CD4-positive, alpha-beta T cell treated with Interleukin-17A for 4 hours (primary cell): Measurements from ENCODE around the gene TSPAN10.

Experiments
- DNase-seq: peaks from one replicate; pipeline ENCODE4 v3.0.0-alpha.2; 2020; ENCODE audit warnings: mixed read lengths

Gene TSPAN10

GRCh38 chr17:81635973-81636504 is 957 bp upstream of the TSPAN10 start:
- DNase-seq: no peak

- DNase-seq: no peak
Observed at GRCh38 chr17:81638683-81639082, 1.7 kb downstream of the TSPAN10 start.

- DNase-seq: no peak
Observed at GRCh38 chr17:81640011-81640410, 3.0 kb downstream of the TSPAN10 start.

GRCh38 chr17:81641825-81642489 is 5.0 kb downstream of the TSPAN10 start:
- no peak for DNase-seq

- no peak for DNase-seq
Observed at GRCh38 chr17:81644496-81644895, 7.5 kb downstream of the TSPAN10 start.

GRCh38 chr17:81644976-81645952 is 8.3 kb downstream of the TSPAN10 start:
- DNase-seq: no peak

GRCh38 chr17:81646869-81647600 is 10.0 kb downstream of the TSPAN10 start:
- DNase-seq: no peak

GRCh38 chr17:81647640-81648012 is 10.6 kb downstream of the TSPAN10 start:
- DNase-seq: no peak

GRCh38 chr17:81648013-81648706 is 11.2 kb downstream of the TSPAN10 start:
- no peak for DNase-seq

- no peak for DNase-seq
Observed at GRCh38 chr17:81648707-81649085, 11.7 kb downstream of the TSPAN10 start.

GRCh38 chr17:81650951-81651350 is 14.0 kb downstream of the TSPAN10 start:
- DNase-seq: no peak

- no peak for DNase-seq
Observed at GRCh38 chr17:81651692-81652091, 14.7 kb downstream of the TSPAN10 start.

GRCh38 chr17:81652906-81653771 is 16.1 kb downstream of the TSPAN10 start:
- DNase-seq: peak; percentile 50

- no peak for DNase-seq
Observed at GRCh38 chr17:81655378-81656117, 18.6 kb downstream of the TSPAN10 start.

GRCh38 chr17:81656118-81656743 is 19.2 kb downstream of the TSPAN10 start, which contains the start of gene PDE6G:
Gene PDE6G, minus strand, starts transcription at chr17:81656542. Its CDS starts 3,237 bp downstream, at chr17:81653305.
- no peak for DNase-seq

- no peak for DNase-seq
Observed at GRCh38 chr17:81656835-81657234, 19.8 kb downstream of the TSPAN10 start.

GRCh38 chr17:81659038-81659437 is 22.0 kb downstream of the TSPAN10 start:
- DNase-seq: no peak

GRCh38 chr17:81660441-81660840 is 23.4 kb downstream of the TSPAN10 start:
- no peak for DNase-seq

GRCh38 chr17:81662002-81662401 is 25.0 kb downstream of the TSPAN10 start:
- DNase-seq: no peak

GRCh38 chr17:81664051-81664470 is 27.1 kb downstream of the TSPAN10 start:
- DNase-seq: no peak
